HepG2 (cell line): Measurements from ENCODE around the gene MED19. TPM values are rescaled to one million over a fixed set of nuclear protein-coding genes. Genes with fewer than 3 reads are reported as not detected.

ENCODE experiments used
- ATAC-seq: fragments of 200-7000 bp; cut with Tn5 transposase; 3 replicates; pipeline ENCODE4 v1.9.1; 2020; ENCODE audit warnings: mild to moderate bottlenecking, moderate library complexity
- BruUV-seq: library from RNA; stranded (reverse); fragments of 400-500 nt; replicated peaks from 2 replicates; lab custom pipeline; 2021; lab: Mats Ljungman, UMichigan
- CTCF ChIA-PET: fragments of 300-600 bp; formaldehyde crosslinking; extraction: SDS; loops from one replicate; lab custom pipeline; 2021; ENCODE audit warnings: low total read pairs, inconsistent platforms, low intra/inter-chr PET ratio; lab: Yijun Ruan, JAX
- POLR2A ChIA-PET: fragments of 350-600 bp; sonication (Branson Sonifier 250); formaldehyde crosslinking; loops from one replicate; lab custom pipeline; 2020; ENCODE audit warnings: antibody characterized with exemption, inconsistent platforms; lab: Yijun Ruan, JAX
- DNase-seq: peaks from one replicate; pipeline ENCODE4 v3.0.0-alpha.2; 2015; ENCODE audit warnings: low spot score
- FAIRE-seq: peaks from 3 replicates; lab custom pipeline; 2011; peaks lifted over from hg19 to GRCh38; lab: Jason Lieb, UNC
- H2AFZ ChIP-seq: one replicate; pipeline ENCODE4 v1.6.1; 2011; ENCODE audit warnings: low read length, inconsistent platforms
- H3K27ac ChIP-seq: fragments of 300-600 bp; 3 replicates; pipeline ENCODE4 v1.8.0; 2011; ENCODE audit warnings: mixed run types, mild to moderate bottlenecking, mixed read lengths, low read length, inconsistent platforms; ENCODE audit not compliant: insufficient read depth; ENCODE audit errors: extremely low read length
- H3K27me3 ChIP-seq, 2 experiments: fragments of 200-600 bp in 1 of 2; 2 replicates in 1 of 2; 3 replicates in 1 of 2; pipeline versions ENCODE4 v1.6.0 to v1.8.0; 2011; ENCODE audit warnings: low read length in 2 of 2, mild to moderate bottlenecking in 2 of 2, moderate library complexity in 2 of 2, inconsistent platforms in 1 of 2; ENCODE audit not compliant: insufficient read depth in 2 of 2, control insufficient read depth in 1 of 2
- H3K36me3 ChIP-seq, 2 experiments: fragments of 200-600 bp in 1 of 2; replicated peaks in 1 of 2; 2 replicates in 1 of 2; 3 replicates in 1 of 2; pipeline versions ENCODE4 v1.5.1 to v1.8.0; 2011; ENCODE audit warnings: low read length in 2 of 2, inconsistent platforms in 1 of 2; ENCODE audit not compliant: insufficient read depth in 2 of 2, control insufficient read depth in 1 of 2
- H3K4me1 ChIP-seq: 2 replicates; pipeline ENCODE4 v1.5.1; 2012; ENCODE audit warnings: low read length, inconsistent platforms; ENCODE audit not compliant: insufficient read depth
- H3K4me2 ChIP-seq: 2 replicates; pipeline ENCODE4 v1.6.0; 2011; ENCODE audit warnings: low read depth, low read length, inconsistent platforms
- H3K4me3 ChIP-seq, 3 experiments: fragments of 200-600 bp in 1 of 3; sonication (generic), shearing (Covaris generic) in 1 of 3; replicated peaks in 1 of 3; 2 replicates each; pipeline ENCODE4 v1.5.1; 2011 to 2016; ENCODE audit warnings: low read length in 3 of 3, inconsistent platforms in 2 of 3, low read depth in 2 of 3, mild to moderate bottlenecking in 2 of 3, control low read depth in 1 of 3, mixed read lengths in 1 of 3; ENCODE audit not compliant: insufficient read depth in 1 of 3
- H3K79me2 ChIP-seq: one replicate; pipeline ENCODE4 v1.6.1; 2011; ENCODE audit warnings: low read length, inconsistent platforms; ENCODE audit not compliant: insufficient read depth
- H3K9ac ChIP-seq: 2 replicates; pipeline ENCODE4 v1.6.0; 2011; ENCODE audit warnings: mild to moderate bottlenecking, low read depth, low read length, inconsistent platforms; ENCODE audit not compliant: insufficient read depth
- H3K9me3 ChIP-seq: 2 replicates; pipeline ENCODE4 v1.5.1; 2012; ENCODE audit warnings: mild to moderate bottlenecking, low read length
- H4K20me1 ChIP-seq: 2 replicates; pipeline ENCODE4 v1.6.0; 2011; ENCODE audit warnings: inconsistent platforms, mild to moderate bottlenecking, low read length, moderate library complexity; ENCODE audit not compliant: insufficient read depth
- ARID5B ChIP-seq: IDR thresholded peaks from 2 replicates; pipeline ENCODE4 v1.4.0; 2020; ENCODE audit warnings: mild to moderate bottlenecking, missing genetic modification reagents
- JARID2 ChIP-seq: sonication (generic); formaldehyde crosslinking; IDR thresholded peaks from 2 replicates; pipeline ENCODE4 v1.8.1; 2023; ENCODE audit warnings: missing genetic modification reagents, inconsistent platforms; ENCODE audit not compliant: insufficient replicate concordance
- SOX5 ChIP-seq: IDR thresholded peaks from 2 replicates; pipeline ENCODE4 v1.6.1; 2016; ENCODE audit warnings: borderline replicate concordance
- TOE1 ChIP-seq: sonication (generic); formaldehyde crosslinking; IDR thresholded peaks from 2 replicates; pipeline ENCODE4 v1.4.0; 2020; ENCODE audit warnings: mild to moderate bottlenecking, missing genetic modification reagents
- USF2 ChIP-seq, 2 experiments: sonication (generic) in 1 of 2; formaldehyde crosslinking in 1 of 2; IDR thresholded peaks; 2 replicates each; pipeline versions ENCODE4 v1.5.1 to v1.6.1; 2011 to 2020; ENCODE audit warnings: borderline replicate concordance in 1 of 2, low read depth in 1 of 2, low read length in 1 of 2, mild to moderate bottlenecking in 1 of 2, missing genetic modification reagents in 1 of 2, moderate library complexity in 1 of 2
- ZNF446 ChIP-seq: sonication (generic); formaldehyde crosslinking; IDR thresholded peaks from 2 replicates; pipeline ENCODE4 v1.5.0; 2020; ENCODE audit warnings: mild to moderate bottlenecking, missing genetic modification reagents
- in situ Hi-C: cut with HindIII; loops from 2 replicates; pipeline ENCODE4 v1.10.0; 2017; ENCODE audit warnings: low pct_unique_long_range_greater_than_20kb; ENCODE audit not compliant: extremely low pct_ligation_motif_present
- intact Hi-C: fragments of 100-400 bp; cut with micrococcal nuclease; formaldehyde crosslinking; loops from one replicate; pipeline ENCODE4 v1.10.0; 2022; ENCODE audit not compliant: unreplicated experiment
- polyA plus RNA-seq, 8 experiments: library from polyadenylated mRNA; depleted of rRNA in 3 of 8; stranded (reverse) in 7 of 8; unstranded in 1 of 8; fragments of >200 nt; fragmentation: Illumina TruSeq in 4 of 8; extraction: Trizol in 4 of 8; gene quantifications; 2 replicates each; pipeline versions ENCODE4 v1.2.1 to v1.2.3, GENCODE V29; 2011 to 2016; ENCODE audit warnings: low read depth in 4 of 8, missing spikeins in 1 of 8, mixed read lengths in 1 of 8; ENCODE audit not compliant: insufficient read depth in 1 of 8
- total RNA-seq, 5 experiments: library from RNA; depleted of rRNA; stranded (reverse); fragments of >200 nt; fragmentation: Illumina TruSeq; extraction: Trizol; gene quantifications; 2 replicates each; pipeline ENCODE4 v1.2.3, GENCODE V29; 2016; ENCODE audit warnings: low read depth in 1 of 5

Gene MED19
- total and polyA plus RNA-seq, 2 of the 13 experiments (the other 11 are each of a cell fraction or from before 2014, with no cell fraction given), result 12.9 to 13.8 TPM

- no peak overlapping the region for H3K4me2 ChIP-seq
- DNase-seq (no peak), FAIRE-seq (no peak), ATAC-seq (no peak)
- H3K36me3 ChIP-seq, result no peaks in the 10 kb centered on the region
- no peak overlapping the region for H3K27ac ChIP-seq
- H2AFZ ChIP-seq, result no peak overlapping the region
- no peak overlapping the region for H3K9ac ChIP-seq
- POLR2A ChIA-PET, result interaction anchor here (1.4 to 2.9 kb wide), 4 partner anchors 9 to 49 kb away, joined by 9 to 19 read pairs (median 12); partner anchors contain the start of genes CTNND1 and SELENOH
- H3K27me3 ChIP-seq, result no peaks in the 10 kb centered on the region
- in situ Hi-C loops (no loop called here), intact Hi-C loops (loop anchor here (1.0 kb wide), 1 partner anchor 49 kb away; no protein-coding TSS in a partner anchor)
- CTCF ChIA-PET, result interaction anchor here (1.5 to 3.1 kb wide), 2 partner anchors 50 to 762 kb away, joined by 5 to 47 read pairs; no protein-coding TSS in a partner anchor
- no peaks in the 10 kb centered on the region for H3K9me3 ChIP-seq
- peaks cover 21% of the 10 kb centered on the region for H3K4me1 ChIP-seq
- H3K79me2 ChIP-seq, result no peaks in the 10 kb centered on the region
- BruUV-seq, result no TSS peak
- TF ChIP-seq ARID5B, result no peak
- no peak for TF ChIP-seq SOX5 (CRISPR knock-in tag)
- no peak for TF ChIP-seq TOE1 (CRISPR knock-in tag)
- TF ChIP-seq ZNF446 (CRISPR knock-in tag), result no peak
- TF ChIP-seq USF2 (IDR thresholded peaks at IDR 0.05; ENCODE audit: low read depth, low read length), result no peak
- no peak for TF ChIP-seq USF2 (CRISPR knock-in tag; IDR thresholded peaks at IDR 0.05; ENCODE audit: borderline replicate concordance)
- no peak for TF ChIP-seq JARID2 (CRISPR knock-in tag)
- no peak overlapping the region for H3K4me3 ChIP-seq
- H4K20me1 ChIP-seq, result no peaks in the 10 kb centered on the region
These were observed 39.2 kb upstream of the MED19 start for GRCh38 chr11:57751176-57751575.
